Sigmoid colon (tissue), 7 donors: Measurements from ENCODE around the gene GALP. TPM values are rescaled to one million over a fixed set of nuclear protein-coding genes. Genes with fewer than 3 reads are reported as not detected.

Experiments
- DNase-seq: peaks from one replicate; pipeline ENCODE4 v3.0.0-alpha.2; 2019
- H3K27ac ChIP-seq, 4 donors: fragments of 200-600 bp; sonication (generic); one replicate each; pipeline ENCODE4 v1.5.1; 2016 to 2019; ENCODE audit warnings: mild to moderate bottlenecking in 1 of 4
- H3K27me3 ChIP-seq, 3 donors: fragments of 200-600 bp; sonication (generic); one replicate each; pipeline ENCODE4 v1.5.1; 2019; ENCODE audit warnings: mild to moderate bottlenecking in 1 of 3
- H3K36me3 ChIP-seq, 4 donors: fragments of 200-600 bp; sonication (generic); one replicate each; pipeline ENCODE4 v1.5.1; 2016 to 2019
- H3K4me1 ChIP-seq, 4 donors: fragments of 200-600 bp; sonication (generic); one replicate each; pipeline ENCODE4 v1.5.1; 2017 to 2019
- H3K4me3 ChIP-seq, 4 donors: fragments of 200-600 bp; sonication (generic); one replicate each; pipeline ENCODE4 v1.5.1; 2017 to 2019; ENCODE audit warnings: mild to moderate bottlenecking in 2 of 4, moderate library complexity in 1 of 4
- H3K9me3 ChIP-seq, 4 donors: fragments of 200-600 bp in 3 of 4; sonication (generic) in 3 of 4; one replicate each; pipeline versions ENCODE4 v1.5.1 to v1.6.1; 2013 to 2019
- CTCF ChIP-seq, 4 experiments: fragments of 450-650 bp in 3 of 4; fragments of 200-600 bp in 1 of 4; IDR thresholded peaks; one replicate each; pipeline ENCODE4 v1.5.1; 2016 to 2019; ENCODE audit warnings: antibody characterized with exemption in 4 of 4, mild to moderate bottlenecking in 3 of 4, moderate library complexity in 2 of 4
- EP300 ChIP-seq, 4 donors: sonication (generic); formaldehyde crosslinking; IDR thresholded peaks; one replicate each; pipeline ENCODE4 v1.6.1; 2017; ENCODE audit warnings: antibody characterized with exemption in 4 of 4
- POLR2A ChIP-seq, 2 donors: fragments of 450-650 bp; IDR thresholded peaks; one replicate each; pipeline ENCODE4 v1.6.1; 2016; ENCODE audit warnings: antibody characterized with exemption in 2 of 2, mild to moderate bottlenecking in 2 of 2, moderate library complexity in 2 of 2
- POLR2AphosphoS5 ChIP-seq, 4 donors: sonication (generic); formaldehyde crosslinking; IDR thresholded peaks; one replicate each; pipeline ENCODE4 v1.6.1; 2017; ENCODE audit warnings: antibody characterized with exemption in 4 of 4
- WGBS, 2 donors: extraction: QIAGEN DNeasy Blood & Tissue Kit; methylation state at CpG; one replicate each; pipeline ENCODE4 v1.1.7; 2013; 5-methylcytosine and 5-hydroxymethylcytosine counted together
- intact Hi-C: fragments of 100-400 bp; cut with DNase I; formaldehyde crosslinking; loops from one replicate; pipeline ENCODE4 v1.15.1; 2023
- polyA plus RNA-seq, 3 donors: library from polyadenylated mRNA; stranded (reverse); fragments of 200-250 nt; gene quantifications; one replicate each; pipeline ENCODE4 v1.2.3, GENCODE V29; 2013
- total RNA-seq, 4 donors: library from RNA; depleted of rRNA; stranded (reverse); fragments of >200 nt; gene quantifications; one replicate each; pipeline ENCODE4 v1.1.0, GENCODE V29; 2016
- donor health status: healthy with polysubstance abuse.
- donor health status: Bipolar disorder and iron deficiency.
- donor health status: healthy.

GALP gene
- total and polyA plus RNA-seq, 7 donors, result not detected

- 26 to 71% methylated on average over 3 of the region's 3 CpGs for WGBS, 2 donors
- DNase-seq, result no peak
- no peak for TF ChIP-seq CTCF (IDR thresholded peaks at IDR 0.05)
- no peak for TF ChIP-seq POLR2A (IDR thresholded peaks at IDR 0.05)
- TF ChIP-seq POLR2AphosphoS5 (IDR thresholded peaks at IDR 0.05), result no peak
- no peak for TF ChIP-seq EP300 (IDR thresholded peaks at IDR 0.05)
- intact Hi-C loops, result no loop called here
- Histone ChIP-seq H3K4me1 (peaks cover 0 to 24% (median 21%) of the 10 kb centered on the region in 4 donors), H3K4me3 (no peak overlapping the region), H3K36me3 (no peaks in the 10 kb centered on the region), H3K27ac (no peak overlapping the region), H3K9me3 (no peaks in the 10 kb centered on the region), H3K27me3 (no peaks in the 10 kb centered on the region)
Observed at GRCh38 chr19:56138069-56138468, 37.7 kb upstream of the GALP start.

GRCh38 chr19:56139847-56140582 is 35.8 kb upstream of the GALP start:
- peak overlapping the region; percentile 94 to 96 (median 95) for H3K27ac ChIP-seq
- H3K9me3 ChIP-seq, result no peaks in the 10 kb centered on the region
- H3K4me3 ChIP-seq, result peak overlapping the region; percentile 59 to 63 (median 62)
- H3K36me3 ChIP-seq, result no peaks in the 10 kb centered on the region
- intact Hi-C loops, result loop anchor here (1.0 to 5.0 kb wide), 3 partner anchors 19 to 172 kb away; partner anchors contain the start of genes ZNF787 and ZSCAN5A
- H3K27me3 ChIP-seq, result no peaks in the 10 kb centered on the region
- DNase-seq, result no peak
- peaks cover 0 to 25% (median 22%) of the 10 kb centered on the region in 4 donors for H3K4me1 ChIP-seq
- TF ChIP-seq CTCF (IDR thresholded peaks at IDR 0.05) (no peak), EP300 (IDR thresholded peaks at IDR 0.05) (peak in 1 of 4 donors; percentile 16)
- WGBS, 2 donors, result 23 to 26% methylated on average over 22 of the region's 22 CpGs

GRCh38 chr19:56140583-56141416 is 35.0 kb upstream of the GALP start, which contains the start of gene ZNF444:
Gene ZNF444, plus strand, starts transcription at chr19:56141287. Its CDS starts 5,625 bp downstream, at chr19:56146912.
- Histone ChIP-seq H3K9me3 (no peaks in the 10 kb centered on the region), H3K27me3 (no peaks in the 10 kb centered on the region), H3K4me3 (peak within 1 kb of the TSS; percentile 59 to 63 (median 62)), H3K27ac (peak within 1 kb of the TSS; percentile 94 to 96 (median 95)), H3K36me3 (no peaks in the 10 kb centered on the region), H3K4me1 (peaks cover 0 to 25% (median 22%) of the 10 kb centered on the region in 4 donors)
- intact Hi-C loops, result loop anchor here (1.0 to 5.0 kb wide), 3 partner anchors 19 to 172 kb away; partner anchors contain the start of genes ZNF787 and ZSCAN5A
- TF ChIP-seq CTCF (IDR thresholded peaks at IDR 0.05) (no peak), POLR2AphosphoS5 (IDR thresholded peaks at IDR 0.05) (peak; percentile 54 to 85 (median 77)), POLR2A (IDR thresholded peaks at IDR 0.05) (peak; percentile 41 to 42), EP300 (IDR thresholded peaks at IDR 0.05) (no peak)
- 1% methylated on average over 56 of the region's 56 CpGs for WGBS, 2 donors
- DNase-seq, result peak; percentile 100

GRCh38 chr19:56141417-56141993 is 34.3 kb upstream of the GALP start:
- H3K27ac ChIP-seq, result peak overlapping the region; percentile 94 to 96 (median 95)
- H3K4me3 ChIP-seq, result peak overlapping the region; percentile 59 to 63 (median 62)
- DNase-seq, result no peak
- intact Hi-C loops, result loop anchor here (2.0 to 5.0 kb wide), 2 partner anchors 37 to 171 kb away; partner anchors contain the start of gene ZSCAN5A
- no peaks in the 10 kb centered on the region for H3K9me3 ChIP-seq
- H3K36me3 ChIP-seq, result peaks cover 0 to 7% (median 2%) of the 10 kb centered on the region in 4 donors
- WGBS, 2 donors, result 1 to 3% methylated on average over 24 to 26 of the region's 26 CpGs
- no peak for TF ChIP-seq POLR2A (IDR thresholded peaks at IDR 0.05)
- TF ChIP-seq POLR2AphosphoS5 (IDR thresholded peaks at IDR 0.05), result no peak
- no peak for TF ChIP-seq CTCF (IDR thresholded peaks at IDR 0.05)
- no peak for TF ChIP-seq EP300 (IDR thresholded peaks at IDR 0.05)
- no peaks in the 10 kb centered on the region for H3K27me3 ChIP-seq
- peaks cover 0 to 25% (median 22%) of the 10 kb centered on the region in 4 donors for H3K4me1 ChIP-seq
